ENCODE data around the gene APOL2.
"Not testable (repeated sequence)": the region's sequence is repeated elsewhere in the genome, so short reads cannot be mapped to it uniquely, and the experiment has no call there.

APOL2 gene

DNA sequence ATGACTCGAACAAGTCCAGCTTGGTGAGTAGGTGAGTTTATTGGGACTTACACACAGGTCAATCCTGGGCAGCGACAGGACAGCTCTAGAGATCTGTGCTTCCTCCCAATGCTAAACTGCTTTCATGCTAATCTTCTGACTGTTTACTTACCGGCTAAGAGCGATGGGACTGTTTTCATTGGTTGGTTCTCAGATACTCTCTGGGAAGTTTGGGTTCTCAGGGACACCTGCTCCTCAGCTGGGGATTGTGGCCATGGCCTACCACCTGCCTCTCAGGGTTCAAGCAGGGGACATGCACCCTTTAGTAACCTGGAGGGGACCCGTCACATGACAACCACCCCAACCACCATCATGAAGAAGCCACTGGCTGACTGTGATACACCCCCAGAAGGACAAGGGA lies 13.1 kb downstream of the APOL2 start:
- DNase-seq: no peak
- intact Hi-C loops (cut with DNase I): no loop called here

GRCh38 chr22:36225333-36225922 lies 13.9 kb downstream of the APOL2 start:
- intact Hi-C loops (cut with DNase I): no loop called here
- no peak for DNase-seq

GRCh38 chr22:36224245-36224644 lies 15.1 kb downstream of the APOL2 start:
- intact Hi-C loops (cut with DNase I): loop anchor here (5.0 kb wide), 1 partner anchor 77 kb away; no protein-coding TSS in a partner anchor
- DNase-seq: no peak

GRCh38 chr22:36223504-36223903 lies 15.8 kb downstream of the APOL2 start:
- DNase-seq: no peak
- intact Hi-C loops (cut with DNase I): loop anchor here (5.0 kb wide), 1 partner anchor 76 kb away; no protein-coding TSS in a partner anchor

DNA sequence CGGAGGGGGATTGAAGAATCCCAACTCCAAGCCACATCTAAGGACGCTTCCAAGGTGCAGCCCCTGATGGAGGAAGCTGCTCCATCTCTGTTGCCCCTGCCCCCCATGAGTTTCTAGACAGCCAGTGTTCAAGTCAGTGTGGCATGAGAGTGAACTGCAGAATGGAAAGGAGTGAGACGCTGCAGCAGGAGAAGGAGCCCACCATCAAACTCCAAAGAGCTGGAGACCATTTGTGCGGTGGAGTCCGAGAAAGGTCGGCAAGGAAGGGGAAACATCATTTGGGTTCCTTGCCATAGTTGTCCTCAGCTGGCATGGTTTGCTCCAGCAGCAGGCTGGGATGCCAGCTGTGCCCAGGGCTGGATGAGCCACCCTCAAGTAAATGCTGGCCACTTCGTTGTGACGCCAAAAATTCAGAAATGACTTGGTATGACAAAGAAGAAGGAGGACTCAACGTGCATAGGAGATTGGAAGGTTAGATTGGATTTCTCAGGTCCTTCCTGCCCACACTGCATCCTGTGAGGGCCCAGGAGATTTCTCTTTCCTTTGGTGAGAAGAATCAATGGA lies 16.4 kb downstream of the APOL2 start:
- DNase-seq: no peak
- intact Hi-C loops (cut with DNase I): loop anchor here (5.0 kb wide), 1 partner anchor 76 kb away; no protein-coding TSS in a partner anchor

- intact Hi-C loops (cut with DNase I): loop anchor here (5.0 kb wide), 1 partner anchor 75 kb away; no protein-coding TSS in a partner anchor
- peak in 8 of 10 donors; percentile 41 to 91 (median 54) for DNase-seq
These were observed 17.3 kb downstream of the APOL2 start for GRCh38 chr22:36221799-36222751.

- intact Hi-C loops (cut with DNase I): loop anchor here (5.0 kb wide), 1 partner anchor 73 kb away; no protein-coding TSS in a partner anchor
- no peak for DNase-seq
These were observed 18.8 kb downstream of the APOL2 start for GRCh38 chr22:36220451-36220921.

- DNase-seq: no peak
- intact Hi-C loops (cut with DNase I): no loop called here
These were observed 20.6 kb downstream of the APOL2 start for GRCh38 chr22:36218648-36219193.

- no peak for DNase-seq
These were observed 23.3 kb downstream of the APOL2 start for GRCh38 chr22:36215981-36216380.

GRCh38 chr22:36213586-36213985 lies 25.7 kb downstream of the APOL2 start:
- intact Hi-C loops (cut with DNase I): no loop called here
- DNase-seq: no peak

More at GRCh38 chr22:36215981-36216380, 23.3 kb downstream of the APOL2 start:
- intact Hi-C loops (cut with DNase I): no loop called here

GRCh38 chr22:36212901-36213300 lies 26.4 kb downstream of the APOL2 start:
- no peak for DNase-seq
- intact Hi-C loops (cut with DNase I): no loop called here

GRCh38 chr22:36211237-36211861 lies 28.0 kb downstream of the APOL2 start:
- no peak for DNase-seq
- intact Hi-C loops (cut with DNase I): no loop called here

DNA sequence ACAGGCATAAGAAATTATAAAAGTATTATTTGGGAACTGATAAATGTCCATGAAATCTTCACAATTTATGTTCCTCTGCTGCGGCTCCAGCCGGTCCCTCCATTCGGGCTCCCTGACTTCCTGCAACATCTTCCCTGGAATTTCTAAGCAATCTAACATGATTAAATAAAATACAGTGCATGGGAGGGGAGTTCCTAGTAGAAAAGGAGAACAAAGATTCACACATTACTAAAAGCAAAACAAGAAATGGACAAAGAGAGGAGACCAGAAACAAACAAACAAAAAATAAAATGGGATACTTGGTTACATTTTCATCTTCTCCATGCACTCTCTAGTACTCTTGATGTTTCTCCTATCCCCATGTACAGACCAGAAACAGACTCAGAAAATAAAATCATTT lies 29.1 kb downstream of the APOL2 start:
- intact Hi-C loops (cut with DNase I): no loop called here
- no peak for DNase-seq

DNA sequence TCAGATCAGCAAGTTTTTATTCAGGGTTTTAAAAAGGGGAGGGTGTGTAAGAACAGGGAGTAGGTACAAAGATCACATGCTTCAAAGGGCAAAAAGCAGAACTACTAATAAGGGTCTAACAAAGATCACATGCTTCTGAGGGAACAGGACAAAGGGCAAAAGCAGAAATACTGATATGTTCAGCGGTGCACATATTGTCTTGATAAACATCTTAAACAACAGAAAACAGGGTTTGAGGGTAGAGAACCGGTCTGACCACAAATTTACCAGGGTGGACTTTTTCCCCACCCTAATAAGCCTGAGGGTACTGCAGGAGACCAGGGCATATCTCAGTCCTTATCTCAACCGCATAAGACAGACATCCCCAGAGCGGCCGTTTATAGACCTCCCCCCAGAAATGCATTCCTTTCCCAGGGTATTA lies 29.8 kb downstream of the APOL2 start:
- intact Hi-C loops (cut with DNase I); DNase-seq: not testable (repeated sequence)

- DNase-seq: no peak
- intact Hi-C loops (cut with DNase I): no loop called here
These were observed 30.4 kb downstream of the APOL2 start for GRCh38 chr22:36208914-36209313.

- no peak for DNase-seq
- intact Hi-C loops (cut with DNase I): no loop called here
These were observed 31.1 kb downstream of the APOL2 start for GRCh38 chr22:36208162-36208765.

GRCh38 chr22:36206255-36206654 lies 33.1 kb downstream of the APOL2 start:
- DNase-seq: no peak
- intact Hi-C loops (cut with DNase I): no loop called here

- intact Hi-C loops (cut with DNase I); DNase-seq: not testable (repeated sequence)
These were observed 33.8 kb downstream of the APOL2 start for GRCh38 chr22:36205573-36205972.

DNA sequence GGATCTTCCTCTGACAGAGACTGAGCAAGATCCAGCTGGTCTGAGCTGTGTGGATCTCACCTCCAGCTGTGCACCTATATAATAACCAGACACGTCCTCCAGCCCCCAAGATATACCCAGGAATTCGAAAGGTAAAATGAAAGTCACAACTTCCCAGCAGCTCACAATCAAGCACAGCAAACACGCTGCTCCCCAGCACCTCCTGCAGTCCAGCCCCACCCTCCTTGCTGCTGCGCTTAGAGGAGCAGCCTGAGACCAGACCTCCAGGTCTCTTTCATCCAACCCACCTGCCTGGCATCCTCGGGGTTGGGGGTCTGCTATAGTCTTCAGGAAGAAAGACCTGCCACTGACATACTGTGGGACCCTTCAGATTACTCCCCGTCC lies 34.7 kb downstream of the APOL2 start:
- no peak for DNase-seq
- intact Hi-C loops (cut with DNase I): no loop called here
